ENCODE results near the gene FGF8. TPM values are rescaled to one million over a fixed set of nuclear protein-coding genes. Genes with fewer than 3 reads are reported as not detected.

Gene FGF8
- total and polyA plus RNA-seq, 2 donors (not counting 3 experiments of a cell fraction or from before 2014, with no cell fraction given): 0.44 TPM; not detected in 1

GRCh38 chr10:101720606-101721230 lies 55.2 kb downstream of the FGF8 start:
- Histone ChIP-seq H3K27me3 (ENCODE audit: control insufficient read depth in 2 of 2, insufficient read depth in 2 of 2, low read length in 2 of 2) (peaks cover 16 to 21% of the 10 kb centered on the region in 2 experiments), H3K4me1 (ENCODE audit: control insufficient read depth, extremely low read depth, insufficient read depth, low read length) (no peaks in the 10 kb centered on the region), H3K79me2 (ENCODE audit: control insufficient read depth, insufficient read depth, low read length) (no peaks in the 10 kb centered on the region), H3K36me3 (ENCODE audit: control insufficient read depth in 2 of 2, extremely low read depth in 1 of 2, insufficient read depth in 2 of 2, low read length in 2 of 2) (no peaks in the 10 kb centered on the region), H3K9me1 (replicated peaks; ENCODE audit: control insufficient read depth, extremely low read depth, insufficient read depth, low read length) (no peaks in the 10 kb centered on the region), H4K20me1 (replicated peaks; ENCODE audit: control insufficient read depth, extremely low read depth, insufficient read depth, low read length) (no peaks in the 10 kb centered on the region), H3K9me3 (replicated peaks; ENCODE audit: control insufficient read depth, insufficient read depth, low read length) (no peaks in the 10 kb centered on the region), H2AFZ (ENCODE audit: low read depth, low read length) (no peak overlapping the region), H3K4me2 (ENCODE audit: insufficient read depth, low read length) (no peak overlapping the region), H3K27ac (ENCODE audit: insufficient read depth, low read depth, low read length) (no peak overlapping the region), H3K9ac (replicated peaks; ENCODE audit: extremely low read depth, insufficient read depth, low read length) (no peak overlapping the region), H3K4me3 (replicated peaks in 1 of 3; ENCODE audit: insufficient read depth in 1 of 3, low read depth in 1 of 3, low read length in 3 of 3) (no peak overlapping the region)
- no peak for TF ChIP-seq MYC (IDR thresholded peaks at IDR 0.05; ENCODE audit: low read depth, low read length)
- no peak for TF ChIP-seq JUN (IDR thresholded peaks at IDR 0.05; ENCODE audit: borderline replicate concordance, insufficient read depth, insufficient read length, low read depth)
- no peak for TF ChIP-seq MAX (IDR thresholded peaks at IDR 0.05; ENCODE audit: insufficient read depth, insufficient read length)
- no peak for TF ChIP-seq POLR2AphosphoS5 (IDR thresholded peaks at IDR 0.05; ENCODE audit: insufficient read depth, low read depth, low read length)
- DNase-seq (ENCODE audit: low read depth, low spot score) (no peak), FAIRE-seq (no peak)
- ChIA-PET POLR2A (no interaction called here), CTCF (no interaction called here)
- intact Hi-C loops (cut with micrococcal nuclease) (no loop called here), dilution Hi-C loops (cut with MboI; ENCODE audit: extremely low pct_ligation_motif_present, low sequenced_read_pairs) (no loop called here)
- BruUV-seq (replicated peaks): no TSS peak

Other genes starting within 250 kb of the FGF8 start
- gene POLL, start 187.9 kb downstream of the FGF8 start, total RNA-seq: 27.4 and 34.3 TPM in 2 replicates
- gene POLL, start 187.9 kb downstream of the FGF8 start, polyA plus RNA-seq: 42.3 and 51.0 TPM in 2 replicates
- gene DPCD, start 187.8 kb downstream of the FGF8 start, total RNA-seq: 21.3 and 25.3 TPM in 2 replicates
- gene DPCD, start 187.8 kb downstream of the FGF8 start, polyA plus RNA-seq: 33.0 and 39.3 TPM in 2 replicates
- gene FBXW4, start 80.9 kb downstream of the FGF8 start, total RNA-seq: 20.8 and 22.4 TPM in 2 replicates
- gene FBXW4, start 80.9 kb downstream of the FGF8 start, polyA plus RNA-seq: 17.4 and 21.1 TPM in 2 replicates
- 55.4 and 60.7 TPM in 2 replicates for gene NPM3, start 7.3 kb upstream of the FGF8 start, total RNA-seq
- gene NPM3, start 7.3 kb upstream of the FGF8 start, polyA plus RNA-seq: 48.1 and 71.3 TPM in 2 replicates
- 113 and 118 TPM in 2 replicates for gene OGA, start 42.3 kb upstream of the FGF8 start, total RNA-seq
- 21.6 and 30.8 TPM in 2 replicates for gene OGA, start 42.3 kb upstream of the FGF8 start, polyA plus RNA-seq
- 2.2 and 3.0 TPM in 2 replicates for gene KCNIP2, start 67.7 kb upstream of the FGF8 start, total RNA-seq
- 0.36 and 0.65 TPM in 2 replicates for gene KCNIP2, start 67.7 kb upstream of the FGF8 start, polyA plus RNA-seq

Measured in endothelial cell of umbilical vein (primary cell).